Trophoblast cell (in vitro differentiated cells and primary cell): ENCODE measurements around the gene MAP2K6.

Experiments
- DNase-seq, 2 donors: peaks; one replicate each; pipeline ENCODE4 v3.0.0-alpha.2; 2016
- H2AFZ ChIP-seq: 2 replicates; pipeline ENCODE4 v1.6.1; 2013; ENCODE audit warnings: low read length, moderate library complexity, mild to moderate bottlenecking; ENCODE audit not compliant: insufficient read depth, poor library complexity
- H2AK5ac ChIP-seq: 2 replicates; pipeline ENCODE4 v1.6.1; 2013; ENCODE audit warnings: mild to moderate bottlenecking, low read length
- H2BK120ac ChIP-seq: 2 replicates; pipeline ENCODE4 v1.6.1; 2013; ENCODE audit warnings: low read length, mild to moderate bottlenecking, moderate library complexity; ENCODE audit not compliant: insufficient read depth, poor library complexity
- H2BK12ac ChIP-seq: 2 replicates; pipeline ENCODE4 v1.6.1; 2013; ENCODE audit warnings: mild to moderate bottlenecking, low read length, moderate library complexity
- H2BK5ac ChIP-seq: 2 replicates; pipeline ENCODE4 v1.6.1; 2013; ENCODE audit warnings: low read length, low read depth, moderate library complexity, mild to moderate bottlenecking; ENCODE audit not compliant: poor library complexity
- H3K14ac ChIP-seq: 2 replicates; pipeline ENCODE4 v1.6.1; 2013; ENCODE audit warnings: mild to moderate bottlenecking, low read length
- H3K18ac ChIP-seq: 2 replicates; pipeline ENCODE4 v1.6.1; 2013; ENCODE audit warnings: mild to moderate bottlenecking, low read length
- H3K23ac ChIP-seq: 2 replicates; pipeline ENCODE4 v1.6.1; 2013; ENCODE audit warnings: low read length
- H3K27ac ChIP-seq: 2 replicates; pipeline ENCODE4 v1.5.1; 2013; ENCODE audit warnings: low read depth, mild to moderate bottlenecking, inconsistent platforms, low read length, moderate library complexity
- H3K27me3 ChIP-seq: 2 replicates; pipeline ENCODE4 v1.6.1; 2013; ENCODE audit warnings: inconsistent platforms, mild to moderate bottlenecking, low read length, moderate library complexity; ENCODE audit not compliant: insufficient read depth
- H3K36me3 ChIP-seq, 2 experiments: 1 replicate in 1 of 2; 2 replicates in 1 of 2; pipeline ENCODE4 v1.6.1; 2013; ENCODE audit warnings: low read length in 2 of 2, mild to moderate bottlenecking in 2 of 2, moderate library complexity in 1 of 2; ENCODE audit not compliant: insufficient read depth in 2 of 2, control insufficient read depth in 1 of 2
- H3K4ac ChIP-seq: 2 replicates; pipeline ENCODE4 v1.6.1; 2013; ENCODE audit warnings: low read depth, mild to moderate bottlenecking, low read length, moderate library complexity
- H3K4me1 ChIP-seq, 2 experiments: 1 replicate in 1 of 2; 2 replicates in 1 of 2; pipeline ENCODE4 v1.6.1; 2013; ENCODE audit warnings: low read length in 2 of 2, mild to moderate bottlenecking in 2 of 2, moderate library complexity in 1 of 2; ENCODE audit not compliant: insufficient read depth in 2 of 2, control insufficient read depth in 1 of 2
- H3K4me2 ChIP-seq: 2 replicates; pipeline ENCODE4 v1.6.1; 2013; ENCODE audit warnings: inconsistent platforms, mild to moderate bottlenecking, low read length, moderate library complexity
- H3K4me3 ChIP-seq: 2 replicates; pipeline ENCODE4 v1.5.1; 2013; ENCODE audit warnings: mild to moderate bottlenecking, low read depth, low read length, inconsistent platforms
- H3K79me1 ChIP-seq: one replicate; pipeline ENCODE4 v1.6.1; 2013; ENCODE audit warnings: low read length
- H3K79me2 ChIP-seq: 2 replicates; pipeline ENCODE4 v1.6.1; 2013; ENCODE audit warnings: low read length, mild to moderate bottlenecking; ENCODE audit not compliant: control insufficient read depth, insufficient read depth, poor library complexity
- H3K9ac ChIP-seq: 2 replicates; pipeline ENCODE4 v1.6.1; 2013; ENCODE audit warnings: mild to moderate bottlenecking, low read length
- H3K9me3 ChIP-seq: 2 replicates; pipeline ENCODE4 v1.6.1; 2013; ENCODE audit warnings: low read depth, mild to moderate bottlenecking, control low read depth, inconsistent platforms, low read length; ENCODE audit not compliant: insufficient read depth
- H4K12ac ChIP-seq: 2 replicates; pipeline ENCODE4 v1.6.1; 2013; ENCODE audit warnings: low read depth, mild to moderate bottlenecking, low read length, moderate library complexity
- H4K8ac ChIP-seq: 2 replicates; pipeline ENCODE4 v1.6.1; 2013; ENCODE audit warnings: low read depth, mild to moderate bottlenecking, low read length, moderate library complexity
- H4K91ac ChIP-seq: one replicate; pipeline ENCODE4 v1.6.1; 2013; ENCODE audit warnings: low read depth, mild to moderate bottlenecking, low read length, moderate library complexity
- WGBS: extraction: QIAGEN DNeasy Blood & Tissue Kit; methylation state at CpG from one replicate; pipeline ENCODE4 v1.1.7; 2013; ENCODE audit warnings: missing lambda C conversion rate; ENCODE audit not compliant: insufficient read length, insufficient coverage; ENCODE audit errors: extremely low coverage; 5-methylcytosine and 5-hydroxymethylcytosine counted together

Gene MAP2K6

DNA sequence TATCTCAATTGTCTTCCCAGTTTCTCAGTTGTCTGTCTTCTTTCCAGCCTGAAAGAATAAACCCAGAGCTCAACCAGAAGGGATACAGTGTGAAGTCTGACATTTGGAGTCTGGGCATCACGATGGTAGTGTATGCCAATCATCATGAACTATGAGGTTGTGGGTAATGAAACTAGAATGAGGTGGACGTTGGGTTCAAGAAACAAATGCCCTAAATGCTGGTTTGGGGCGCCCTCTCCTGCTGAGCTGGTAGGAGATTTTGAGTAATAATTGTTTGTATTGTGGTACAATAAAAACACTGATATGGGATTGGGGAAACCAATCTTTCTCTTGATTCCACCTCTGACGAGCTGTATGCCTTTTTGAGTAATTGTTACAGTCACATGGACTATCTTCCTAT lies 110.4 kb downstream of the MAP2K6 start:
- no peak overlapping the region for H3K4me2 ChIP-seq
- no peak overlapping the region for H4K8ac ChIP-seq
- no peak overlapping the region for H4K12ac ChIP-seq
- no peak overlapping the region for H2BK12ac ChIP-seq
- H4K91ac ChIP-seq = no peak overlapping the region
- H3K27me3 ChIP-seq = no peaks in the 10 kb centered on the region
- H3K9ac ChIP-seq = no peak overlapping the region
- H3K14ac ChIP-seq = no peak overlapping the region
- H2AK5ac ChIP-seq = no peak overlapping the region
- no peak overlapping the region for H3K23ac ChIP-seq
- no CpG with 5 or more reads among the region's 4 CpGs for WGBS
- no peak overlapping the region for H2BK5ac ChIP-seq
- no peaks in the 10 kb centered on the region for H3K79me1 ChIP-seq
- no peak overlapping the region for H3K18ac ChIP-seq
- H2BK120ac ChIP-seq = no peak overlapping the region
- H2AFZ ChIP-seq = no peak overlapping the region
- no peak overlapping the region for H3K4me3 ChIP-seq
- H3K79me2 ChIP-seq = no peaks in the 10 kb centered on the region
- no peaks in the 10 kb centered on the region for H3K36me3 ChIP-seq
- no peak for DNase-seq
- no peaks in the 10 kb centered on the region for H3K4me1 ChIP-seq
- no peak overlapping the region for H3K27ac ChIP-seq
- H3K4ac ChIP-seq = no peak overlapping the region
- no peaks in the 10 kb centered on the region for H3K9me3 ChIP-seq

DNA sequence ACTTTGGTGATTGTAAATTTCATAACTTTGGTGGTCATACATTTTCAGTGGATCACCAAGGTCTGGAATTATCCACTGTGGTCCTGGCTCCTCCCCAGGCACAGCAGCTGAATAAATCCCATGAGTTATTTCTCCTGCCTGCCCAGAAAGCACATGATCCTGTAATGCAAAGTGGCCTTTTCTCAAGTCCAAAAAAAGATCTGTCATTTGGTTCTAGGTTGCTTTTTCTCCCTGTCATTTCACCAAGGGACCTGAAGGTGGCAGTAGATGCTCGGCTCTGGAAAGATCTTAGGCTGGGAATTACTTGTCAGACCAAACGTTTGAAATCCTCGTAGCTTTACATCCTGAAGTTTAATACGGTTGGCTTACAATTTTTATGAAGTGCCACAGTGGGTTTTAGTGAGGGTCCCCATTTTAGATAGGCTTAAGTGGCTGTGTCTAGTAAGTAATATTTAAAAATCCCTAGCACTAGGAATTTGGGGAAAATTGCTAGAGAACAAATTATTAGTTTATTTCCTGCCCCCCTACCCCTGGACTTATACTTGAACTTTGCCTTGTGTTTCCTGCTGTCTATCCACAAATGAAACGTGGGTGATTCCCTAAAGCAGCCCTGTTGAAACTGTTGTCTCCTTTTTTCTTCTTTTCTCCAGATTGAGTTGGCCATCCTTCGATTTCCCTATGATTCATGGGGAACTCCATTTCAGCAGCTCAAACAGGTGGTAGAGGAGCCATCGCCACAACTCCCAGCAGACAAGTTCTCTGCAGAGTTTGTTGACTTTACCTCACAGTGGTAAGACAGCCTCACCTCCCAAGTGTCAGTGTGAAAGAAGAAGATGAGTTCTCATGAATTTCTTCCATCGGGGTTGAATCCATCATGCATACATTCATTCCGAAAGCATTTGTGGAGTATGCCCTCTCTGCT lies 111.7 kb downstream of the MAP2K6 start:
- Histone ChIP-seq H2BK120ac (no peak overlapping the region), H3K9me3 (no peaks in the 10 kb centered on the region), H3K79me2 (no peaks in the 10 kb centered on the region), H3K4ac (no peak overlapping the region), H3K18ac (no peak overlapping the region), H2BK12ac (no peak overlapping the region), H2AFZ (no peak overlapping the region), H3K14ac (no peak overlapping the region), H3K4me3 (no peak overlapping the region), H4K91ac (no peak overlapping the region), H3K27me3 (no peaks in the 10 kb centered on the region), H3K9ac (no peak overlapping the region), H4K8ac (no peak overlapping the region), H2BK5ac (no peak overlapping the region), H3K79me1 (no peaks in the 10 kb centered on the region), H3K27ac (no peak overlapping the region), H3K36me3 (no peaks in the 10 kb centered on the region), H4K12ac (no peak overlapping the region), H3K4me1 (no peaks in the 10 kb centered on the region), H3K23ac (no peak overlapping the region), H2AK5ac (no peak overlapping the region), H3K4me2 (no peak overlapping the region)
- WGBS = no CpG with 5 or more reads among the region's 9 CpGs
- peak; percentile 52 to 86 for DNase-seq

DNA sequence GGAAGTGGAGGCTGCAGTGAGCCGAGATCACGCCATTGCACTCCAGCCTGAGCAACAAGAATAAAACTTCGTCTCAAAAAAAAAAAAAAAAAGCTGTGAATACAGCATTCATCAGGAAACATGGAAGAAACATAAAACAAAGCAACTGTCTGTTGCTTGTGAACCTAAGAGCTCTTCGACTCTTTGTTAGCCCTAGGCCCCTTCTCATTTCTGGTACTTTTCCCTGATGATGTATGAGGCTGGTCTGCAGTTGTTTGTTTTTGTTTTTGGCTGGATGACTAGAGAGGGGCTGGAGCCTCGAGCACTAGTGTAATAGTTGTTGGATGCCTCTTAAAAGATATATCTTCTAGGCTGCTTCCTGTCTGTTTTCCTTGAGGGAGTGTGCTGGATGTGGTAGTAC lies 113.5 kb downstream of the MAP2K6 start:
- Histone ChIP-seq H3K79me2 (no peaks in the 10 kb centered on the region), H2BK5ac (no peak overlapping the region), H4K8ac (no peak overlapping the region), H3K14ac (no peak overlapping the region), H3K4ac (no peak overlapping the region), H3K9ac (no peak overlapping the region), H3K4me2 (no peak overlapping the region), H3K9me3 (no peaks in the 10 kb centered on the region), H3K27me3 (no peaks in the 10 kb centered on the region), H4K12ac (no peak overlapping the region), H2BK12ac (no peak overlapping the region), H2AFZ (no peak overlapping the region), H4K91ac (no peak overlapping the region), H3K27ac (no peak overlapping the region), H3K79me1 (no peaks in the 10 kb centered on the region), H3K36me3 (no peaks in the 10 kb centered on the region), H3K4me1 (no peaks in the 10 kb centered on the region), H2BK120ac (no peak overlapping the region), H3K4me3 (no peak overlapping the region), H2AK5ac (no peak overlapping the region), H3K18ac (no peak overlapping the region), H3K23ac (no peak overlapping the region)
- no peak for DNase-seq
- WGBS = no CpG with 5 or more reads among the region's 5 CpGs

DNA sequence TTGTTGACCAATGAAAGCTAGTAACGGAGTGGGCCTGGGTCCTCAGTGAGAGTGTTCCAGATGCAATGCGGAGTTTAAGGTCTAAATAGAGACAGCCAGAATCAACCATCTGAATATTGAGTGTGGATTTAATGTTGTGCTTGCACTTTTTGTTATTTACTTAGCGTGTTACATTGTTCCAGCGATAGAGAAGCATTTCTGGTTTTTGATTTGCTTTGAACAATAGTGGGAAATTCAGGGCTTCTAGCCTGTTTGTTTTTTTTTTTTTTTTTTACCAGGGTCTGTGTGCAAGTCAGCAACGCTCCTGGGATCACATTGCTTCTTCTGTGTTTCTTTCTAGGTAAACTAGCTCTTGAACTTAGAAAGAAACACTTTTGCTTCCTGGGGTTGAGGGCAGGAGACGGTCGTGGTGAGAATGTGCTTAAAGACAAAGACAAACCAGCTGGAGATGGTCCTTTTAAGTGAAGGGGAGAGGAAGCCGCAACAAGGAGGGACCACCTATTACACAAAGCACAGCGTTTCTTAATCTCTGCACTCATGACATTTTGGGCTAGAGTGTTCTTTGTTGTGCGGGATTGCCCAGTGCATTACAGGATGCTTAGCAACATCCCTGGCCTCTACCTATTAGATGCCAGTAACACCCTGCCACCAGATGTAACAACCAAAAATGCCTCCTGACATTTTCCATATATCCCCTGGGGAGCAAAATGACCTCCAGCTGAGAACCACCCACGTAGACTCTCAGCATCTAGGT lies 119.2 kb downstream of the MAP2K6 start:
- no peak overlapping the region for H3K9ac ChIP-seq
- no peak overlapping the region for H3K27ac ChIP-seq
- no peaks in the 10 kb centered on the region for H3K27me3 ChIP-seq
- H2BK12ac ChIP-seq = no peak overlapping the region
- no peak overlapping the region for H2BK5ac ChIP-seq
- no peaks in the 10 kb centered on the region for H3K79me1 ChIP-seq
- H4K91ac ChIP-seq = no peak overlapping the region
- no CpG with 5 or more reads among the region's 11 CpGs for WGBS
- no peak overlapping the region for H4K8ac ChIP-seq
- H3K18ac ChIP-seq = no peak overlapping the region
- H3K4me1 ChIP-seq = no peaks in the 10 kb centered on the region
- no peaks in the 10 kb centered on the region for H3K9me3 ChIP-seq
- no peak overlapping the region for H2BK120ac ChIP-seq
- no peak overlapping the region for H3K4ac ChIP-seq
- H2AK5ac ChIP-seq = no peak overlapping the region
- H3K23ac ChIP-seq = no peak overlapping the region
- H2AFZ ChIP-seq = no peak overlapping the region
- no peaks in the 10 kb centered on the region for H3K79me2 ChIP-seq
- no peak overlapping the region for H4K12ac ChIP-seq
- no peaks in the 10 kb centered on the region for H3K36me3 ChIP-seq
- H3K14ac ChIP-seq = no peak overlapping the region
- H3K4me2 ChIP-seq = no peak overlapping the region
- DNase-seq = no peak
- H3K4me3 ChIP-seq = no peak overlapping the region
